Panc1 (cell line): ENCODE data around the gene RGPD3. TPM values are rescaled to one million over a fixed set of nuclear protein-coding genes. Genes with fewer than 3 reads are reported as not detected.

Experiments used
- ATAC-seq: fragments of 200-7000 bp; cut with Tn5 transposase; 2 replicates; pipeline ENCODE4 v1.9.1; 2020; ENCODE audit warnings: mild to moderate bottlenecking, moderate library complexity
- BruUV-seq: library from RNA; stranded (reverse); fragments of 400-500 nt; replicated peaks from 2 replicates; lab custom pipeline; 2021; lab: Mats Ljungman, UMichigan
- CTCF ChIA-PET: fragments of 300-600 bp; sonication (Branson Sonifier 250); formaldehyde crosslinking; loops from one replicate; lab custom pipeline; 2022; ENCODE audit warnings: antibody characterized with exemption; lab: Charles Lee
- POLR2A ChIA-PET: fragments of 300-600 bp; sonication (Branson Sonifier 250); formaldehyde crosslinking; loops from one replicate; lab custom pipeline; 2022; ENCODE audit warnings: antibody characterized with exemption; lab: Charles Lee
- DNase-seq: peaks from one replicate; pipeline ENCODE4 v3.0.0-alpha.2; 2010; ENCODE audit warnings: low read depth, low spot score
- H3K27ac ChIP-seq: 2 replicates; pipeline ENCODE4 v1.5.1; 2011; ENCODE audit warnings: mild to moderate bottlenecking, low read length, inconsistent platforms
- H3K27me3 ChIP-seq: fragments of 200-500 bp; sonication (Bioruptor generic); 2 replicates; pipeline ENCODE4 v1.6.0; 2014; ENCODE audit warnings: low read length, inconsistent platforms; ENCODE audit not compliant: control insufficient read depth, insufficient read depth
- H3K36me3 ChIP-seq: fragments of 200-500 bp; sonication (Bioruptor generic); 2 replicates; pipeline ENCODE4 v1.5.1; 2014; ENCODE audit warnings: inconsistent platforms, mild to moderate bottlenecking, low read length, moderate library complexity; ENCODE audit not compliant: control insufficient read depth, insufficient read depth
- H3K4me1 ChIP-seq: 2 replicates; pipeline ENCODE4 v1.5.1; 2011; ENCODE audit warnings: inconsistent platforms, mild to moderate bottlenecking, low read length, moderate library complexity; ENCODE audit not compliant: control insufficient read depth, insufficient read depth
- H3K4me3 ChIP-seq, 2 experiments: 2 replicates each; pipeline ENCODE4 v1.5.1; 2011 to 2012; ENCODE audit warnings: low read depth in 2 of 2, low read length in 2 of 2, mild to moderate bottlenecking in 2 of 2, inconsistent platforms in 1 of 2, moderate library complexity in 1 of 2
- H3K9me3 ChIP-seq: fragments of 200-500 bp; sonication (Bioruptor generic); 2 replicates; pipeline ENCODE4 v1.5.1; 2014; ENCODE audit warnings: low read depth, mild to moderate bottlenecking, inconsistent platforms, low read length, moderate library complexity; ENCODE audit not compliant: control insufficient read depth, insufficient read depth
- POLR2AphosphoS5 ChIP-seq: IDR thresholded peaks from 2 replicates; pipeline ENCODE4 v1.6.1; 2012; ENCODE audit warnings: mild to moderate bottlenecking, low read depth, low read length, moderate library complexity
- SIN3A ChIP-seq: IDR thresholded peaks from 2 replicates; pipeline ENCODE4 v1.6.1; 2012; ENCODE audit warnings: low read depth, mild to moderate bottlenecking, low read length, moderate library complexity, borderline replicate concordance; ENCODE audit not compliant: insufficient read depth
- TCF7L2 ChIP-seq: IDR thresholded peaks from 2 replicates; pipeline ENCODE4 v1.6.1; 2011; ENCODE audit warnings: mild to moderate bottlenecking, low read depth, low read length, inconsistent platforms
- in situ Hi-C: cut with HindIII; loops from 2 replicates; pipeline ENCODE4 v1.10.0; 2016; ENCODE audit warnings: low sequenced_read_pairs, low pct_unique_long_range_greater_than_20kb
- intact Hi-C: fragments of 100-400 bp; cut with micrococcal nuclease; formaldehyde crosslinking; loops from one replicate; pipeline ENCODE4 v1.10.0; 2022; ENCODE audit not compliant: unreplicated experiment
- total RNA-seq: library from RNA; stranded (reverse); gene quantifications from one replicate; pipeline ENCODE4 v1.2.1, GENCODE V29; 2021; ENCODE audit not compliant: unreplicated experiment
- TF ChIP-seq, protein P1 (sequence below): fragments of 450-650 bp; IDR thresholded peaks from 2 replicates; pipeline ENCODE4 v1.5.1; 2017; ENCODE audit warnings: mild to moderate bottlenecking
- TF ChIP-seq, protein P2 (sequence below), 2 experiments: IDR thresholded peaks; 2 replicates each; pipeline ENCODE4 v1.6.1; 2011 to 2012; ENCODE audit warnings: low read depth in 2 of 2, control low read depth in 1 of 2, low read length in 1 of 2, mild to moderate bottlenecking in 1 of 2, moderate library complexity in 1 of 2; ENCODE audit not compliant: insufficient read depth in 1 of 2

RGPD3 gene
- total RNA-seq, 1 experiment from 2014 or later = 0.31 TPM

DNA sequence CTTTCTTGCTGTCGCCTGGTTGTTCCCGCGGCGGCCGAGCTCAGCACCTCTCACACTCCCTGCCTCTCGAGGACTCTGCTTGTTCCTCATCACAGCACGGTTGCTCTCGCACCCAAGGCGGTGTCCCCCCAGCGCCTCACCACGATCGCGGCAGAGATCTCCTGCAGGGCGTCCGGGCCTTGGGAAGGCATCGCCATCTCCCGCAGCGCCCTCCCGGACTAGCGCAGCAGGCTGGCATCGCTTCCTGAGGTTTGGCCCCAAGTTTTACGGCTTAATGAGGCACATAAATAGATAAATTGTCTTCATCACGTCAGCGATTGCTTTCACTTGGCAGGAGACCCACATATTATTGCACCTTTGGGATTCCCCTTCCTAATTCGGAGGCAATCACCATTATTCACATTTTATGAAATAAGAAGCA, 125.4 kb downstream of the RGPD3 start:
- POLR2A ChIA-PET = no interaction called here
- in situ Hi-C loops = no loop called here
- CTCF ChIA-PET = no interaction called here

DNA sequence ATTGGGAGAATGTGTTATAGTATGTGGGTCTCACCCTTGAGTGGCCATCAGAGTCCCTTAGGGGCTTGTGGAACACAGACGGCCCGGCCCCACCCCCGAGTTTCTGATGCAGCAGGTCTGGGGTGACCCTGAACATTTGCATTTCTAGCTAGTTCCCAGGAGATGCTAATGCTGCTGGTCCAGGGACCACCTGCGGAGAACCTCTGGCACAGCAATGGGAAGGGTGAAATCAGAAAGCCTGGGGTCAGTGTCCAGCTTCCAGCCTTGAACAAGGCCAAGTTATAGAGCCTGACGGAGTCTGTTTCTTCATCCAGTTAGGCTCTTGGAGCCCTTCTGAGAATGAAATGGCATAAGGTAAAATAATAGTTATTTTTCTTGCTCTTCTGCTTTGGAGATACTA, 126.5 kb downstream of the RGPD3 start:
- Histone ChIP-seq H3K4me3 (no peak overlapping the region), H3K27ac (no peak overlapping the region), H3K27me3 (no peaks in the 10 kb centered on the region), H3K9me3 (no peaks in the 10 kb centered on the region), H3K36me3 (no peaks in the 10 kb centered on the region), H3K4me1 (no peaks in the 10 kb centered on the region)
- no peak for ATAC-seq
- intact Hi-C loops (no loop called here), in situ Hi-C loops (no loop called here)
- ChIA-PET CTCF (no interaction called here), POLR2A (no interaction called here)
- TF ChIP-seq SIN3A (no peak), POLR2AphosphoS5 (no peak)
- BruUV-seq = no TSS peak
- no peak for DNase-seq

More for the DNA sequence above, 125.4 kb downstream of the RGPD3 start:
- no TSS peak for BruUV-seq
- H3K36me3 ChIP-seq = no peaks in the 10 kb centered on the region
- no peak overlapping the region for H3K4me3 ChIP-seq
- H3K4me1 ChIP-seq = no peaks in the 10 kb centered on the region
- ATAC-seq (no peak), DNase-seq (no peak)
- H3K27ac ChIP-seq = no peak overlapping the region
- H3K9me3 ChIP-seq = no peaks in the 10 kb centered on the region
- intact Hi-C loops = no loop called here
- H3K27me3 ChIP-seq = no peaks in the 10 kb centered on the region
- TF ChIP-seq POLR2AphosphoS5 (no peak), SIN3A (no peak), TCF7L2 (no peak)
- TF ChIP-seq, protein P1, sequence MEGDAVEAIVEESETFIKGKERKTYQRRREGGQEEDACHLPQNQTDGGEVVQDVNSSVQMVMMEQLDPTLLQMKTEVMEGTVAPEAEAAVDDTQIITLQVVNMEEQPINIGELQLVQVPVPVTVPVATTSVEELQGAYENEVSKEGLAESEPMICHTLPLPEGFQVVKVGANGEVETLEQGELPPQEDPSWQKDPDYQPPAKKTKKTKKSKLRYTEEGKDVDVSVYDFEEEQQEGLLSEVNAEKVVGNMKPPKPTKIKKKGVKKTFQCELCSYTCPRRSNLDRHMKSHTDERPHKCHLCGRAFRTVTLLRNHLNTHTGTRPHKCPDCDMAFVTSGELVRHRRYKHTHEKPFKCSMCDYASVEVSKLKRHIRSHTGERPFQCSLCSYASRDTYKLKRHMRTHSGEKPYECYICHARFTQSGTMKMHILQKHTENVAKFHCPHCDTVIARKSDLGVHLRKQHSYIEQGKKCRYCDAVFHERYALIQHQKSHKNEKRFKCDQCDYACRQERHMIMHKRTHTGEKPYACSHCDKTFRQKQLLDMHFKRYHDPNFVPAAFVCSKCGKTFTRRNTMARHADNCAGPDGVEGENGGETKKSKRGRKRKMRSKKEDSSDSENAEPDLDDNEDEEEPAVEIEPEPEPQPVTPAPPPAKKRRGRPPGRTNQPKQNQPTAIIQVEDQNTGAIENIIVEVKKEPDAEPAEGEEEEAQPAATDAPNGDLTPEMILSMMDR = no peak
- TF ChIP-seq, protein P2, sequence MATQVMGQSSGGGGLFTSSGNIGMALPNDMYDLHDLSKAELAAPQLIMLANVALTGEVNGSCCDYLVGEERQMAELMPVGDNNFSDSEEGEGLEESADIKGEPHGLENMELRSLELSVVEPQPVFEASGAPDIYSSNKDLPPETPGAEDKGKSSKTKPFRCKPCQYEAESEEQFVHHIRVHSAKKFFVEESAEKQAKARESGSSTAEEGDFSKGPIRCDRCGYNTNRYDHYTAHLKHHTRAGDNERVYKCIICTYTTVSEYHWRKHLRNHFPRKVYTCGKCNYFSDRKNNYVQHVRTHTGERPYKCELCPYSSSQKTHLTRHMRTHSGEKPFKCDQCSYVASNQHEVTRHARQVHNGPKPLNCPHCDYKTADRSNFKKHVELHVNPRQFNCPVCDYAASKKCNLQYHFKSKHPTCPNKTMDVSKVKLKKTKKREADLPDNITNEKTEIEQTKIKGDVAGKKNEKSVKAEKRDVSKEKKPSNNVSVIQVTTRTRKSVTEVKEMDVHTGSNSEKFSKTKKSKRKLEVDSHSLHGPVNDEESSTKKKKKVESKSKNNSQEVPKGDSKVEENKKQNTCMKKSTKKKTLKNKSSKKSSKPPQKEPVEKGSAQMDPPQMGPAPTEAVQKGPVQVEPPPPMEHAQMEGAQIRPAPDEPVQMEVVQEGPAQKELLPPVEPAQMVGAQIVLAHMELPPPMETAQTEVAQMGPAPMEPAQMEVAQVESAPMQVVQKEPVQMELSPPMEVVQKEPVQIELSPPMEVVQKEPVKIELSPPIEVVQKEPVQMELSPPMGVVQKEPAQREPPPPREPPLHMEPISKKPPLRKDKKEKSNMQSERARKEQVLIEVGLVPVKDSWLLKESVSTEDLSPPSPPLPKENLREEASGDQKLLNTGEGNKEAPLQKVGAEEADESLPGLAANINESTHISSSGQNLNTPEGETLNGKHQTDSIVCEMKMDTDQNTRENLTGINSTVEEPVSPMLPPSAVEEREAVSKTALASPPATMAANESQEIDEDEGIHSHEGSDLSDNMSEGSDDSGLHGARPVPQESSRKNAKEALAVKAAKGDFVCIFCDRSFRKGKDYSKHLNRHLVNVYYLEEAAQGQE (IDR thresholded peaks at IDR 0.05; ENCODE audit: insufficient read depth in 1 of 2, low read depth in 2 of 2, low read length in 1 of 2) = no peak

Other genes with a start within 250 kb of the RGPD3 start
- not detected for gene CD8B2, start 19.0 kb upstream of the RGPD3 start, total RNA-seq